Gastroesophageal sphincter (tissue), 3 donors: Measurements from ENCODE around the gene KCTD21.

Experiments used
- CTCF ChIP-seq, 4 experiments: fragments of 200-600 bp in 2 of 4; fragments of 450-650 bp in 2 of 4; sonication (generic) in 1 of 4; IDR thresholded peaks; one replicate each; pipeline ENCODE4 v1.5.1; 2017 to 2019; ENCODE audit warnings: antibody characterized with exemption in 4 of 4, mild to moderate bottlenecking in 2 of 4, moderate library complexity in 2 of 4
- POLR2A ChIP-seq, 2 donors: fragments of 450-650 bp; IDR thresholded peaks; one replicate each; pipeline ENCODE4 v1.6.1; 2017; ENCODE audit warnings: antibody characterized with exemption in 2 of 2, mild to moderate bottlenecking in 2 of 2, moderate library complexity in 1 of 2

GRCh38 chr11:78224506-78224905 lies 36.1 kb upstream of the KCTD21 start:
- TF ChIP-seq CTCF (IDR thresholded peaks at IDR 0.05) (no peak), POLR2A (IDR thresholded peaks at IDR 0.05) (no peak)
